GM12875 (cell line): ENCODE results near the gene ACO1.
"Not testable (repeated sequence)": the region's sequence is repeated elsewhere in the genome, so short reads cannot be mapped to it uniquely, and the experiment has no call there.

Experiments
- H3K4me3 ChIP-seq: one replicate; pipeline ENCODE4 v1.5.1; 2011; ENCODE audit warnings: low read depth, low read length, control low read depth
- CTCF ChIP-seq: IDR thresholded peaks from 2 replicates; pipeline ENCODE4 v1.5.1; 2011; ENCODE audit warnings: low read depth, mild to moderate bottlenecking, control low read depth, inconsistent platforms, low read length, moderate library complexity, borderline replicate concordance; ENCODE audit not compliant: insufficient read depth

The ACO1 gene

GRCh38 chr9:32347571-32347970 is 36.9 kb upstream of the ACO1 start:
- H3K4me3 ChIP-seq = no peak overlapping the region
- no peak for TF ChIP-seq CTCF

GRCh38 chr9:32348106-32348695 is 36.2 kb upstream of the ACO1 start:
- no peak for TF ChIP-seq CTCF
- no peak overlapping the region for H3K4me3 ChIP-seq

GRCh38 chr9:32349013-32349412 is 35.4 kb upstream of the ACO1 start:
- TF ChIP-seq CTCF = no peak
- H3K4me3 ChIP-seq = no peak overlapping the region

- no peak for TF ChIP-seq CTCF
These were observed 33.8 kb upstream of the ACO1 start for GRCh38 chr9:32350682-32351081.

GRCh38 chr9:32351845-32352244 is 32.6 kb upstream of the ACO1 start:
- H3K4me3 ChIP-seq = no peak overlapping the region
- TF ChIP-seq CTCF = peak; percentile 20; the same call in 1 of the 2 replicates

More at GRCh38 chr9:32350682-32351081, 33.8 kb upstream of the ACO1 start:
- no peak overlapping the region for H3K4me3 ChIP-seq

- H3K4me3 ChIP-seq = not testable (repeated sequence)
These were observed 31.0 kb upstream of the ACO1 start for GRCh38 chr9:32353476-32353875.

GRCh38 chr9:32359452-32359851 is 25.0 kb upstream of the ACO1 start:
- no peak for TF ChIP-seq CTCF
- no peak overlapping the region for H3K4me3 ChIP-seq

- no peak overlapping the region for H3K4me3 ChIP-seq
- no peak for TF ChIP-seq CTCF
These were observed 23.3 kb upstream of the ACO1 start for GRCh38 chr9:32360983-32361673.
